Activated CD8-positive, alpha-beta memory T cell treated with anti-CD3 and anti-CD28 coated beads for 36 hours (primary cell): Measurements from ENCODE around the gene PBX3. TPM values are rescaled to one million over a fixed set of nuclear protein-coding genes. Genes with fewer than 3 reads are reported as not detected.
"Not testable (repeated sequence)": the region's sequence is repeated elsewhere in the genome, so short reads cannot be mapped to it uniquely, and the experiment has no call there.

ENCODE experiments used
- CTCF ChIA-PET: fragments of 350-600 bp; sonication (Branson Sonifier 250); formaldehyde crosslinking; loops from one replicate; lab custom pipeline; 2021; ENCODE audit warnings: antibody characterized with exemption; lab: Charles Lee
- POLR2A ChIA-PET: fragments of 350-600 bp; sonication (Branson Sonifier 250); formaldehyde crosslinking; loops from one replicate; lab custom pipeline; 2021; ENCODE audit warnings: antibody characterized with exemption; lab: Charles Lee
- total RNA-seq, 2 experiments: library from RNA; stranded (reverse); gene quantifications; one replicate each; pipeline ENCODE4 v1.2.3, GENCODE V29; 2021

The PBX3 gene
- total RNA-seq, 2 experiments from 2014 or later, result 14.7 to 15.4 TPM

DNA sequence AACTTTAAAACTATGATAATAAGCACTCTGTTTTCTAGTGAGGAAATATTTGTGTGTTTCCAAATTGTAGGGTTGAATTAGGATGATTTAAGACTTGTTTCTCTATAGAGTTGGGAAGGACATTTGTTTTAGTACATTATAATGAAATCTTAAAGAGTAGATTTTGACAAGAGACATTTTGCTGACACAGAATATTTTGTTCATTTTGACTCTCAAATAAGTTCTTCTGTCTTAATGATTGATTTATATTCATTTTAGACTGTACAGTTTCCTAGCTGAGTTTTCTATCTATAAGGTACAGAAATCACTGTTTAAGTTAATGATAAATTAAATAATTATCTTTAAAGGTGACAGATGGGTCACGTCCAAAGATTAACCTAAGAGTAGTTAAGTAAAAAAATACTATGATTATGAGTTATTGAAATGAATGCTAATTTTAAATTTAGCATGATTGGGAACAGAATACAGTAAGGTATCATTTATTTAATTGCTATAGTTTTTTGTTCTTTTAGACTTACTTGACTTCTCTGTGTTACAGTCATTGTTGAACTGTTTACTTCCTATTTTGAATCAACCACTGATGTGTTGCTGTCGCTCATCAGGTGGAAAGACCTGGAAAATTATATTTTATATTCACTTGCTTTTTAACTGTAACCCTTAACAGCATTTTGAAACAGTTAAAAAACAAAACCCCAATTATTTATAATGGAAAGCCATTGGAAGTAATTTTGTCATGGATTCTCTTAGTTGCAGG is 19.5 kb downstream of the PBX3 start:
- ChIA-PET POLR2A (no interaction called here), CTCF (no interaction called here)

DNA sequence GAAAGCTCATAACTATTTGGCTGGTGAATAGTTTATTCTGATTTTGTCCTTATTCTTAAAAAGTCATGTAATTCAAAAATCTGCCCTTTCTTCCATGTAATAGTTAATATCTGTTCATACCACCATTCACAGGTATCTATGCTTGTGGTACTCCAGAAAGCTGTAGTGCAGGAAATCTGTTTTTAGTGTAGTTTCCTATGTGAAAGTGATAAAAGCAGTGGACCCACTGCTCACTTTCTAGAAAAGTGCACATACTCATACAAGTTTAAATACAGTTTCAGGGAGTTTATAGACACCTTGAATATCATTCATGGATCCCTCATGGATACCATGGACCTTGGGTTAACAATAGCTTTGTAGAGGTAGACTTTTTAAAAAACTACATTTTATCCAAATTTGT is 20.2 kb downstream of the PBX3 start:
- CTCF ChIA-PET, result no interaction called here
- POLR2A ChIA-PET, result no interaction called here

DNA sequence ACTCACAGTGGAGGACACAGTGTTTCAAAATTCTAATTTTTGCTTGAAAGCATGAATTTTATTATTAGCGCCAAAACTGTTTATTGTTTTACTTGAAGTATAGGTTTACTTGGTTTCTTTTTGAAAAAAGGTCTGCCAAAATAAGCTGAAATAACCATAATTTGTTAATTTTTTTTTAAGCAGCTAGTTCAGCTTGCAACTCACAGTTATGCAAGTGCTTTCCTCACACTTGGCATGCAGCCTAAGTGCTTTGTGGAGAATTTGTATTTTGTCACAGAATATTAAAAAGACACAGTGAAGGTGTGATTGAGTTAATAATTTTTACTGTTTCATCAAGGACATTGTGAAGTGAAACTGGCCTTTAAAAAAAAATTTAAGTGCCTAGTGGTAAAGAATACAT is 21.6 kb downstream of the PBX3 start:
- ChIA-PET POLR2A (no interaction called here), CTCF (no interaction called here)

DNA sequence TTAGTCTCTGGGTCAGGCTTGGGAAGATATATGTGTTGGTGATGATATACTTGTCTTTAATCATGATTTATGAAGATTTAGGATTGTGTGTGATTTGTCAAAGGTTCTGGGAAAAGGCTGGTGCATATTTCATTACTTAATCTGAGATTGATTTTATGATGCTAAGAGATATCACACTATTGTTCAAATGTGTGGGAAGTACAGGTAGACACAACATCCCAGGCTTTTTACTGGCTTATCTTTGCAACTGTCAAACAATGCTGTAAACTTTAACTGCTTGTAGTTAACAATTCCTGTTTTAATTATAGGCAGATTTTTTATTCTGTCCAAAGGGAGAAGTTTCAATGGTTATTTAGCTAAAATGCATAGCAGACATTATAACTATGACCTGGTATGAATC is 23.9 kb downstream of the PBX3 start:
- ChIA-PET POLR2A (no interaction called here), CTCF (no interaction called here)

DNA sequence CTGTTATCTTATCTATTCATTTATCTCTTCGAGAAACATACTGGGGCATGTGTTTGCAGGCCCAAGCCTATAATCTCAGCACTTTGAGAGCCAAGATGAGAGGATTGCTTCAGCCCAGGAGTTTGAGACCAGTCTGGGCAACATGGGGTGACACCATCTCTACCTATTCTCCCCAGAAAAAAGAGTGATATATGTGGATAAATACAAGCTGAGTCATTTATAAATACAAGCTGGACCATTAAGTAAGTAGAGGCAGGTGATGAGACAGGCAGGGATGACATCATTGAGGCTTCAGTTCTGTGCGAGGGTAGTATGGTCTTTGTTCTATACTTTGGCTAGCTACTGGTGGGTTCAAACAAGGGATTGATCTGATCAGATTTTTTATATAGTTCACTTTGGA is 25.6 kb downstream of the PBX3 start:
- CTCF ChIA-PET, result interaction anchor here (0.5 kb wide), 1 partner anchor 170 kb away, joined by 5 read pairs; no protein-coding TSS in a partner anchor
- POLR2A ChIA-PET, result interaction anchor here (0.6 kb wide), 1 partner anchor 33 kb away, joined by 3 read pairs; no protein-coding TSS in a partner anchor

DNA sequence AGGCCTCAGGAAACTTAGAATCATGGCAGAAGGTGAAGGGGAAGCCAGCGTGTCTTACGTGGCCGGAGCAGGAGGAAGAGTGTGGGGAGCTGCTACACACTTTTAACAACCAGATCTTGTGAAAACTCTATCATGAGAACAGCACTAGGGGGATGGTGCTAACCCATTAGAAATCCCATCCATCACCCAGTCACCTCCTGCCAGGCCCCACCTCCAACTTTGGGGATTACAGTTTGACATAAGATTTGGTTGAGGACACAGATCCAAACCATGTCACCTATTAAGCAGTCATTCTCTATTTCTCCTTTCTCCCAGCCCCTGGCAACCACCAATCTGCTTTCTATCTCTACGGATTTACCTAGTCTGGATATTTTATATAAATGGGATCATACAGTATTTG is 26.9 kb downstream of the PBX3 start:
- POLR2A ChIA-PET, result no interaction called here
- CTCF ChIA-PET, result no interaction called here

DNA sequence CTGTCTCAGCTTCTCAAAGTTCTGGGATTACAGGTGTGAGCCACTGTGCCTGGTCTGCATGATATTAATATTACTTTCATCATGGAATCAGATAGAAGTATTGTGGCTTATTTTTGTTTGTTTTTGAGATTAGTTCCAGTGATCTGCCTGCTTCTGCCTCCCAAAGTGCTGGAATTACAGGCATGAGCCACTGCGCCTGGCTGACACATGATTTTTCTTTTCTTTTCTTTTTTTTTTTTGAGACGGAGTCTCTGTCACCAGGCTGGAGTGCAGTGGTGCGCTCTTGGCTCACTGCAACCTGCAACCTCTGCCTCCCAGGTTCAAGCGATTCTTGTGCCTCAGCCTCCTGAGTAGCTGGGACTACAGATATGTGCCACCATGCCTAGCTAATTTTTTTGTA is 29.6 kb downstream of the PBX3 start:
- POLR2A ChIA-PET, CTCF ChIA-PET: not testable (repeated sequence)

DNA sequence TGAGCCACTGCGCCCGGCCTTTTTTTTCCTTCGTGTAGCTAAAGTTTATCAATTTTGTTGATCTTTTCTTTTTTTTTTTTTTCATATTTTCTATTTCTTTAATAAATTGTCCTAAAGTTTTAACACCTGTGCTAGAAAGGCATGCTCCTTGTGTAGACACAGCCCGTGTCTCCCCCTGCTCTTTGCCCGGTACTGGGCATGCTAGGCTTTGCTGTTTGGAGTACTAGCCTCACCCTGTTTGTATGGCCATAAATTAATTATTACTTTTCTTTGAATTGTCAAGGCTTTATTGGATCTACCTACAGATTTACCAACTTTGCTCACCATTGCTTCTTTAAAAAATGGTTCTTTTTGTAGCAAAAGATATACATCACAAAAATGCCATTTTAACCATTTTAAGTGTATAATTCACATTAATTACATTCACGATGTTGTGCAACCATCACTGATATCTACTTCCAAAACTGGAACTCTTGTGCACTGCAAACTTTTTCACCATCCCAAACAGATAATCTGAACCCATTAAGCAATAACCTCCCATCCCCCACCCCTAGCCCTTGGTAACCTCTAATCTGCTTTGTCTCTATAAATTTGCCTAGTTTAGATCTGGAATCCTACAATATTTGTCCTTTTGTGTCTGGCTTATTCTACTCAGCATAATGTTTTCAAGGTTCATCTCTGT is 31.5 kb downstream of the PBX3 start:
- CTCF ChIA-PET, result not testable (repeated sequence)

DNA sequence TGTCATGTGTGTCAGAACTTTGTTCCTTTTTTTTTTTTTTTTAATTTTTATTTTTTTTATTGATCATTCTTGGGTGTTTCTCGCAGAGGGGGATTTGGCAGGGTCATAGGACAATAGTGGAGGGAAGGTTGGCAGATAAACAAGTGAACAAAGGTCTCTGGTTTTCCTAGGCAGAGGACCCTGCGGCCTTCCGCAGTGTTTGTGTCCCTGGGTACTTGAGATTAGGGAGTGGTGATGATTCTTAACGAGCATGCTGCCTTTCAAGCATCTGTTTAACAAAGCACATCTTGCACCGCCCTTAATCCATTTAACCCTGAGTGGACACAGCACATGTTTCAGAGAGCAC is 32.0 kb downstream of the PBX3 start:
- POLR2A ChIA-PET, CTCF ChIA-PET: not testable (repeated sequence)

More for the DNA sequence above, 31.5 kb downstream of the PBX3 start:
- POLR2A ChIA-PET, result not testable (repeated sequence)

DNA sequence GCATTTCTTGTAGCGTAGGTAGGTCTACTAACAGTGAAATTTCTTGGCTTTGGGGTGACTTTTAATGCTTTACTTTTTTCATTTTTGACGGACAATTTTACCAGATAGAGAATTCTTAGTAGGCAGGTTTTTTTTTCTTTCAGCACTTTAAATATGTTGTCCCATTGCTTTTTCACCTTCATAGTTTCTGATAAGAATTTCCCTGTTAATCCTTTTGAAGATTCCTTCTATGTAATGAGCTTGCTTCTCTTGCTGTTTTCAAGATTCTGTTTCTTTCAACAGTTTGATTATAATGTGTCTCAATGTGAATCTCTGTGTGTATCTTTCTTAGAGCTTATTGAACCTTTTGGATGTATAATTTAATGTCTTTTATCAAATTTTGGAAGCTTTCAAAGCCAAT is 35.5 kb downstream of the PBX3 start:
- ChIA-PET CTCF (no interaction called here), POLR2A (no interaction called here)

DNA sequence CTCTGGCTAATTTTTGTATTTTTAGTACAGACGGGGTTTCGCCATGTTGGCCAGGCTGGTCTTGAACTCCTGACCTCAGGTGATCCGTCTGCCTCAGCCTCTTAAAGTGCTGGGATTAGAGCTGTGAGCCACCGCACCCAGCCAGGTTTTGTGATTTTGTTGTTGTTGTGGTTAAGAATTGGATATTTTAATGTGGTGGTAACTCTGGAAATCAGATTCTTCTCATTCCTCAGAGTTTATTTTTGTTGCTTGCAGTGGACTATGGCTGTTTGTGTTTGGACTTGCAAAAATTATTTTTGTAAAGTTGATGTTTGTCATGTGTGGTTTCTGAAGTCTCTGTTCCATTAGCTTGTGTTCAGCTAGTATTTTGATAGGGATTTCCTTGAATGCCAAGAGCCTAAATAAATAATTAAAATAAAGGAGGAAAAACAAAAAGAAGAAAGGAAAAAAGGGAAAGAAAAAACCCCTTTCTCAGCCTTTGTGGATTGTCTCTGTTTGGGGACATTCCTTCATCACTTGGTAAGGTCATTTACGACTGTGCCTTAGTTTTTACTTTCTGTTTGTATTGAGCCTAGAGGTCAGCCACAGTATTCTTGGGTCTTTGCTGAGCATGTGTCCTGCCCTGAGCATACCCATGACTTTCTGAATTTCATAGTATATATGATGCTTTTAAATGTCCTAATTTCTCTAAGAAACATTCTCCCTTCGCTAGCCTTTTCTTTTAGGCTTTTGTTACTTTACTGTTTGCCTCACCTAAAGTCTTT is 37.3 kb downstream of the PBX3 start:
- ChIA-PET POLR2A (no interaction called here), CTCF (no interaction called here)

DNA sequence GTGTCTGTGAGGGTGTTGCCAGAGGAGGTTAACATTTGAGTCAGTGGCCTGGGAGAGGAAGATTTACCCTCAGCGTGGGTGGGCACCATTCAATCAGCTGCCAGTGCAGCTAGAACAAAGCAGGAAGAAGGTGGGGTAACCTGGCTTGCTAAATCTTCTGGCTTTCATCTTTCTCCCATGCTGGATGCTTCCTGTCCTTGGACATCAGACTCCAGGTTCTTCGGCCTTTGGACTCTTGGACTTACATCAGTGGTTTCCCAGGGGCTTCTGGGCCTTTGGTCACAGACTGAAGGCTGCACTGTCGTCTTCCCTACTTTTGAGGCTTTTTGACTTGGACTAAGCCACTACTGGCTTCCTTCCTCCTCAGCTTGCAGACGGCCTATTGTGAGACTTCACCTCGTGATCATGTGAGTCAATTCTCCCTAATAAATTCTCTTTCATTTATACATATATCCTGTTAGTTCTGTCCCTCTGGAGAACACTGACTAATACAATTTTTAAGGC is 38.1 kb downstream of the PBX3 start:
- ChIA-PET CTCF (no interaction called here), POLR2A (no interaction called here)

DNA sequence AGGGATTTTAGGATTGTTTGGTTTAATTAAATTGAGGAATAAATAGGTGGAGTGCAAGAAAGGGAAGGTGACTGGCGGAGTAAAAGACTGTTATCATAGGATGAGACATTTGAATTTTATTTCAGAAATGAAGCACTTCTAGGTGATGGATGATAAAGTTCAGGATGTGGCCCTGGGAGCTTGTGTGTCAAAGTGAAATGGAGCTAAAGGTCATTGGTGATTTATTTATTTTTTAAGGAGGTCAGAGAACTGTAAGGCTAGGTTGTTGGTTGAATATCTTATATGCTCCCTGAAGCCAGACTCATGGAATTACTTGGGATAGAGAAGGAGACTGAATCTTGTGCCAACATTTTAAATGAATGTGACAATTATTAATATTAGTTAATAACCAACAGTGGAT is 40.5 kb downstream of the PBX3 start:
- CTCF ChIA-PET, result no interaction called here
- POLR2A ChIA-PET, result interaction anchor here (0.7 kb wide), 2 partner anchors 34 to 927 kb away, joined by 3 to 4 read pairs; no protein-coding TSS in a partner anchor

DNA sequence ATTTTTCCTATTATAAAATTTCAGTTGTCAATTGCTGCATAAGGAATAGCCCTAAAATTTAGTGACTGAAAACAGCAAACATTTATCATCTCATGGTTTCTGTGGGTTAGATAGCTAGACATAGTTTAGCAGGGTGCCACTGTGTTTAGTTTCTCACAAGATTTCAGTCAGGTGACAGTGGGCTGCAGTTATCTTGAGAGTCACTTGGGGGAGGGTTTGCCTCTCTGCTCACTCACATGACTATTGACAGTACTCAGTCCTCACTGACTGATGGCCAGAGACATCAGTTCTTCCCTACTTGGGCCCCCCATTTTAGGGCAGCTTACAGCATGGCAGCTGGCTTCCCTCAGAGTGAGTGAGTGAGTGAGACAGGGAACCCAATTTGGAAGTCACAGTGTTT is 42.0 kb downstream of the PBX3 start:
- POLR2A ChIA-PET, result no interaction called here
- CTCF ChIA-PET, result interaction anchor here (0.9 kb wide), 1 partner anchor 382 kb away, joined by 4 read pairs; no protein-coding TSS in a partner anchor

DNA sequence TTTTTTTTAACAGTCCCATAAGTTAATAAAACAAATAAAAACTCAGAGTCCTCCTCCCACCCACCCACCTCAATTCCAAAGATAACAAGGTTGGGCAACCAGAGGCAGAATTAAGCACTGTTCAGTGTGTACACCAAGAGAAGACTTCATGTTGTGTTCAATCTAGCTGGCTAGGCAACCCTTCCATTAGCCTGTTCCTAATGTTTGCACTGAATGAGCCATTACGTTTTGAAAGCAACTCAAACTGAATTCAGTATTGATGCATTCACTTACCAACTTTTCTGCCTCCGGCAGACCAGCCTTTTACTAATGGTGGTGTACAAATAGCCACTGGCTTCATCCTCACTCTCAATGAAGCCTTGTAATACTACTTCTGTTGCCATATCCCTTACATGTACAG is 47.5 kb downstream of the PBX3 start:
- POLR2A ChIA-PET, result no interaction called here
- CTCF ChIA-PET, result interaction anchor here (0.7 to 1.0 kb wide), 2 partner anchors 8 to 1417 kb away, joined by 3 to 5 read pairs; no protein-coding TSS in a partner anchor

DNA sequence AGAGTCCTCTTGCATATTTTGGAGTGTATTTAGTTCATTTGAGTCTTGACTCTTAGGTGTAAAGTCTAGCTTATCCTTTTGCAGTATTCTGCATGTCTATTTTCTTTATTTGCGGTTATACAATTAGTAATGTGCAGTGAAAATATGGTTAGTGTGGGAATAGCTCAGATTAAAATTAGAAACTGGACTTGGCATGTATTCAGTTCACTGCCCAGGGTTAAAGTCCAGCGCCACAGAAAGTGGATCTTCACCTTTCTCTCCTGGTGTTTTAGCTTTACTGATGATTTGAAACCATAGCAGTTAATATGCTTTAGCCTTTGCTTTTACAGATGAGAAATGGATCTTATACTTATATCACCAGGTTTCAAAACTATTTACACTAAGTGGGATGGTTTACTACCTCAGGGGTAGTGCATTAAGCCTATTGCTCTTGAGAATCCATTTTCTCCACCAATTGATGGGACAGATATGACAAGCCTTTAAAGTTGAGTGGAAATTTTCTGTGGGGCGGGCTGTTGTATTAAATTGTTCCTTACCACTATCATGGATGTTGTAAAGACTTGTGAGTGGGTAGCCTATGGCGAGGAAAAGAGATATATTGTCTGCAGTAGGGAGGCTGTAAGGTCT is 48.9 kb downstream of the PBX3 start:
- ChIA-PET CTCF (no interaction called here), POLR2A (no interaction called here)

DNA sequence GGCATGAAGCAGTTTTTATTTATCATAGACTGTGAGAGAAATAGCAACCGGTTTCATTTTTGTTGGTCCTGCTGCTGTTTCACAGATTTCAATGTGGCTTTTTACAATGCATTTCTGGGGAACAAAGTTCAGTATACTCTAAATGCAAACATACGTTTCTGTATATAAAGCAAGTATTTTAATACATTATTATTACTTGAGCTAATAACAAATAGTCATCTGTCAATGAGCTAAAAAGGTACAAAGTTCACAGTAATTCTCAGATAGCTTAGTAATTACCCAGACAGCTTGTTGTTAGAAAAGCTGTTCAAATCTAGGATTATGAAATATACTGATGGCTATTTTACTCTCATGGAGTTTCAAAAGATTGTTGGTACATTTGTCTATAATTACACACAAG is 50.8 kb downstream of the PBX3 start:
- POLR2A ChIA-PET, result no interaction called here
- CTCF ChIA-PET, result no interaction called here

DNA sequence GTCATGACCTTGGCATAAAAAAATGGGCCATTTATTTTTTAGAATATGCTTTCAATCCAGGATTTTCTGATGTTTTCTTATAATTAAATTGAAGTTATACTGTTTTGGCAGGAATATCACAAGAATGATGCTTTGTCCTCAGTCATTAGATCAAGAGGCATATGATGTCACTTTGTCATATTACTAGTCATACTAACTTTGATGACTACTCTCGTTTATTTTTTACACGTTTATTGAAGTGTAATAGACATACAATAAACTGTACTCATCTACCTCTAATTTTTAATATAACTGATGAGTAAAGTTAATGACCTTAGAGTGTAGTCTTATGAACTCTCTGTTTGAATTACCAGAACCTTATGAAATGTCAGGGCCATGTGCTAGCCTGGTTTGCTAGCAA is 56.4 kb downstream of the PBX3 start:
- POLR2A ChIA-PET, result no interaction called here

DNA sequence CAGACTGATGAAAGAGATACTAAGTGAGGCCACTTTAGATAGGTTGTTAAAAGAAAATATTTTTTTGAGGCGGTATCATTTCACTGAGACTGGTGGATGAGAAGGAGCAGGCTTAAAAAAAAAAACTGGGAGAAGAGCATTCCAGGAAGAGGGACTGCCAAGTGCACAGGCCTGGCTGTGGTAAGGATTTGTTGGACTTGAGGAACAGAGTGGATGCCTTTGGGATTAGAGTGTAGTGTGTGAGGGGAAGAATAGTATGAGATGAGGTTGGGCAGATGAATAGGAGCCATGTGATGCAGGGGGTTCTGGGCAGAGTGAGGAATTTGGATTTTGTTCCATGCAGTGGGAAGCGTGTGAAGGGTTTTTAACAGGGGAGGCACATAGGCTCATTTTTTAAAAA is 57.9 kb downstream of the PBX3 start:
- CTCF ChIA-PET, result interaction anchor here (0.8 kb wide), 1 partner anchor 90 kb away, joined by 3 read pairs; no protein-coding TSS in a partner anchor
- POLR2A ChIA-PET, result no interaction called here

More for the DNA sequence above, 56.4 kb downstream of the PBX3 start:
- CTCF ChIA-PET, result interaction anchor here (1.0 kb wide), 1 partner anchor 9 kb away, joined by 5 read pairs; no protein-coding TSS in a partner anchor
